IMR-90 (cell line): ENCODE results near the gene ALX4. TPM values are rescaled to one million over a fixed set of nuclear protein-coding genes. Genes with fewer than 3 reads are reported as not detected.

Source experiments
- ATAC-seq: fragments of 200-7000 bp; cut with Tn5 transposase; 2 replicates; pipeline ENCODE4 v1.9.1; 2020; ENCODE audit warnings: low read depth, mild to moderate bottlenecking, moderate library complexity
- BruUV-seq: library from RNA; stranded (reverse); fragments of 400-500 nt; replicated peaks from 2 replicates; lab custom pipeline; 2021; lab: Mats Ljungman, UMichigan
- CTCF ChIA-PET: fragments of 300-600 bp; formaldehyde crosslinking; extraction: SDS; loops from one replicate; lab custom pipeline; 2021; ENCODE audit warnings: antibody characterized with exemption; lab: Yijun Ruan, JAX
- POLR2A ChIA-PET: fragments of 300-600 bp; sonication (Branson Sonifier 250); formaldehyde crosslinking; loops from one replicate; lab custom pipeline; 2022; ENCODE audit warnings: antibody characterized with exemption; ENCODE audit not compliant: unreplicated experiment; lab: Charles Lee
- DNase-seq: peaks from one replicate; pipeline ENCODE4 v3.0.0; 2013
- H2AFZ ChIP-seq: replicated peaks from 2 replicates; pipeline ENCODE3; 2013; ENCODE audit warnings: low read length, mild to moderate bottlenecking; ENCODE audit not compliant: poor library complexity
- H2AK5ac ChIP-seq: 2 replicates; pipeline ENCODE4 v1.6.1; 2013; ENCODE audit warnings: low read depth, low read length, inconsistent platforms
- H2AK9ac ChIP-seq: replicated peaks from 2 replicates; pipeline ENCODE3; 2013; ENCODE audit warnings: mild to moderate bottlenecking, low read depth, low read length, moderate library complexity; ENCODE audit not compliant: poor library complexity
- H2BK120ac ChIP-seq: 2 replicates; pipeline ENCODE4 v1.6.1; 2013; ENCODE audit warnings: low read depth, low read length, inconsistent platforms
- H2BK15ac ChIP-seq: 3 replicates; pipeline ENCODE4 v1.6.1; 2013; ENCODE audit warnings: low read depth, low read length, inconsistent platforms
- H2BK20ac ChIP-seq: 2 replicates; pipeline ENCODE4 v1.6.1; 2013; ENCODE audit warnings: low read depth, mild to moderate bottlenecking, inconsistent platforms, low read length, moderate library complexity
- H2BK5ac ChIP-seq: 2 replicates; pipeline ENCODE4 v1.6.1; 2013; ENCODE audit warnings: mild to moderate bottlenecking, low read depth, low read length, inconsistent platforms; ENCODE audit not compliant: poor library complexity, severe bottlenecking
- H3K14ac ChIP-seq: replicated peaks from 2 replicates; pipeline ENCODE4 v1.6.1; 2013; ENCODE audit warnings: low read depth, low read length, inconsistent platforms
- H3K18ac ChIP-seq: 2 replicates; pipeline ENCODE4 v1.6.1; 2013; ENCODE audit warnings: low read depth, low read length, control low read depth
- H3K23ac ChIP-seq: 2 replicates; pipeline ENCODE4 v1.6.1; 2013; ENCODE audit warnings: low read depth, low read length, inconsistent platforms
- H3K27ac ChIP-seq: 2 replicates; pipeline ENCODE4 v1.5.1; 2013; ENCODE audit warnings: mild to moderate bottlenecking, control low read depth, low read length; ENCODE audit not compliant: insufficient read depth
- H3K27me3 ChIP-seq: 2 replicates; pipeline ENCODE4 v1.6.1; 2013; ENCODE audit warnings: low read length; ENCODE audit not compliant: control insufficient read depth, insufficient read depth
- H3K36me3 ChIP-seq: 2 replicates; pipeline ENCODE4 v1.6.1; 2013; ENCODE audit warnings: low read length, mixed read lengths; ENCODE audit not compliant: control insufficient read depth, insufficient read depth
- H3K4ac ChIP-seq: 2 replicates; pipeline ENCODE4 v1.6.1; 2013; ENCODE audit warnings: low read depth, low read length, inconsistent platforms
- H3K4me1 ChIP-seq: 2 replicates; pipeline ENCODE4 v1.6.1; 2013; ENCODE audit warnings: low read length, mixed read lengths; ENCODE audit not compliant: control insufficient read depth, insufficient read depth
- H3K4me2 ChIP-seq: 2 replicates; pipeline ENCODE4 v1.6.1; 2013; ENCODE audit warnings: low read depth, mild to moderate bottlenecking, control low read depth, low read length, moderate library complexity
- H3K4me3 ChIP-seq: 2 replicates; pipeline ENCODE4 v1.5.1; 2013; ENCODE audit warnings: low read depth, mild to moderate bottlenecking, control low read depth, low read length, moderate library complexity; ENCODE audit not compliant: insufficient read depth
- H3K56ac ChIP-seq: 2 replicates; pipeline ENCODE4 v1.6.1; 2013; ENCODE audit warnings: low read length, inconsistent platforms; ENCODE audit not compliant: insufficient read depth; ENCODE audit errors: extremely low read depth
- H3K79me1 ChIP-seq, 2 experiments: 2 replicates each; pipeline ENCODE4 v1.6.1; 2013; ENCODE audit warnings: low read length in 2 of 2, inconsistent platforms in 1 of 2, low read depth in 1 of 2
- H3K9ac ChIP-seq: 2 replicates; pipeline ENCODE4 v1.6.1; 2013; ENCODE audit warnings: low read depth, low read length, control low read depth
- H3K9me1 ChIP-seq: 2 replicates; pipeline ENCODE4 v1.6.1; 2013; ENCODE audit warnings: low read length, inconsistent platforms; ENCODE audit not compliant: insufficient read depth
- H3K9me3 ChIP-seq: 2 replicates; pipeline ENCODE4 v1.6.1; 2013; ENCODE audit warnings: low read length; ENCODE audit not compliant: control insufficient read depth, insufficient read depth
- H4K20me1 ChIP-seq: 2 replicates; pipeline ENCODE4 v1.6.1; 2013; ENCODE audit warnings: low read length, inconsistent platforms; ENCODE audit not compliant: insufficient read depth
- H4K5ac ChIP-seq: 2 replicates; pipeline ENCODE4 v1.6.1; 2013; ENCODE audit warnings: mild to moderate bottlenecking, low read depth, low read length, control low read depth
- H4K8ac ChIP-seq, 2 experiments: 2 replicates each; pipeline ENCODE4 v1.6.1; 2013; ENCODE audit warnings: low read depth in 2 of 2, low read length in 2 of 2, control low read depth in 1 of 2, inconsistent platforms in 1 of 2
- H4K91ac ChIP-seq: 2 replicates; pipeline ENCODE4 v1.6.1; 2013; ENCODE audit warnings: low read depth, low read length, inconsistent platforms; ENCODE audit not compliant: insufficient read depth
- CEBPB ChIP-seq: IDR thresholded peaks from 2 replicates; pipeline ENCODE4 v1.6.1; 2012; ENCODE audit warnings: low read depth, low read length, improper control_type of control experiment
- CHD1 ChIP-seq: IDR thresholded peaks from 2 replicates; pipeline ENCODE4 v1.6.1; 2012; ENCODE audit warnings: low read depth, low read length, improper control_type of control experiment
- CTCF ChIP-seq: conservative IDR thresholded peaks from 2 replicates; pipeline ENCODE4 v1.5.1; 2012; ENCODE audit warnings: mild to moderate bottlenecking, low read depth, low read length, improper control_type of control experiment
- SMC3 ChIP-seq: fragments of 150-350 bp; IDR thresholded peaks from 2 replicates; pipeline ENCODE4 v1.6.1; 2016; ENCODE audit warnings: low read depth, mild to moderate bottlenecking, antibody characterized with exemption, low read length, moderate library complexity
- WGBS, 2 experiments: methylation state at CpG; one replicate each; pipeline versions ENCODE4 v1.1.5 to v1.1.7; 2013; ENCODE audit warnings: missing lambda C conversion rate in 2 of 2; ENCODE audit not compliant: insufficient read length in 1 of 2; ENCODE audit errors: extremely low coverage in 2 of 2; 5-methylcytosine and 5-hydroxymethylcytosine counted together
- dilution Hi-C: fragments of 300-500 bp; cut with HindIII; formaldehyde crosslinking; loops from one replicate; pipeline ENCODE4 v1.14.3; 2018; ENCODE audit warnings: low sequenced_read_pairs; ENCODE audit not compliant: unreplicated experiment
- in situ Hi-C: fragments of 300-500 bp; cut with MboI; formaldehyde crosslinking; loops from 3 replicates; pipeline ENCODE4 v1.14.3; 2019; ENCODE audit warnings: low sequenced_read_pairs, inconsistent platforms, mixed read lengths
- intact Hi-C: fragments of 100-400 bp; cut with micrococcal nuclease; formaldehyde crosslinking; loops from 2 replicates; pipeline ENCODE4 v1.10.0; 2022
- polyA plus RNA-seq, 3 experiments: library from polyadenylated mRNA; depleted of rRNA; stranded (reverse); fragments of >200 nt; gene quantifications; 2 replicates each; pipeline ENCODE4 v1.2.3, GENCODE V29; 2012; ENCODE audit warnings: low replicate concordance in 1 of 3
- total RNA-seq: library from RNA; depleted of rRNA; stranded (reverse); fragments of >200 nt; gene quantifications from 2 replicates; pipeline ENCODE4 v1.2.3, GENCODE V29; 2012
- TF ChIP-seq, protein P1 (sequence below): fragments of 150-350 bp; IDR thresholded peaks from 2 replicates; pipeline ENCODE4 v1.6.1; 2016; ENCODE audit warnings: low read depth, mild to moderate bottlenecking, low read length, moderate library complexity, borderline replicate concordance

Gene ALX4
- total and polyA plus RNA-seq, 2 of the 4 experiments (the other 2 are of a cell fraction): not detected

GRCh38 chr11:44304091-44305025 lies 5.6 kb downstream of the ALX4 start (continued):
- TF ChIP-seq CTCF: no peak

GRCh38 chr11:44303401-44303938 lies 6.5 kb downstream of the ALX4 start:
- no peak for DNase-seq
- no TSS peak for BruUV-seq
- no peak for ATAC-seq
- Histone ChIP-seq H2AK9ac (no peak overlapping the region), H4K20me1 (no peaks in the 10 kb centered on the region), H2BK20ac (no peak overlapping the region), H3K4ac (no peak overlapping the region), H4K8ac (no peak overlapping the region), H2AFZ (no peak overlapping the region), H3K14ac (no peak overlapping the region), H2BK120ac (no peak overlapping the region), H3K9me1 (no peaks in the 10 kb centered on the region; the same call in 1 of the 2 replicates), H3K27ac (no peak overlapping the region), H4K5ac (no peak overlapping the region), H3K4me2 (no peak overlapping the region), H3K18ac (no peak overlapping the region), H3K36me3 (no peaks in the 10 kb centered on the region), H2BK15ac (no peak overlapping the region), H3K9ac (no peak overlapping the region), H3K23ac (no peak overlapping the region), H2AK5ac (no peak overlapping the region), H3K4me3 (no peak overlapping the region), H3K4me1 (peaks cover 2% of the 10 kb centered on the region; the same call in 1 of the 2 replicates), H3K27me3 (peaks cover 96% of the 10 kb centered on the region), H3K9me3 (peaks cover 2% of the 10 kb centered on the region; the same call in 1 of the 2 replicates), H3K56ac (no peak overlapping the region), H4K91ac (no peak overlapping the region), H3K79me1 (no peaks in the 10 kb centered on the region), H2BK5ac (no peak overlapping the region)
- intact Hi-C loops: no loop called here
- ChIA-PET CTCF (no interaction called here), POLR2A (no interaction called here)
- dilution Hi-C loops: no loop called here
- in situ Hi-C loops: no loop called here
- TF ChIP-seq CHD1: no peak
- TF ChIP-seq, protein P1, sequence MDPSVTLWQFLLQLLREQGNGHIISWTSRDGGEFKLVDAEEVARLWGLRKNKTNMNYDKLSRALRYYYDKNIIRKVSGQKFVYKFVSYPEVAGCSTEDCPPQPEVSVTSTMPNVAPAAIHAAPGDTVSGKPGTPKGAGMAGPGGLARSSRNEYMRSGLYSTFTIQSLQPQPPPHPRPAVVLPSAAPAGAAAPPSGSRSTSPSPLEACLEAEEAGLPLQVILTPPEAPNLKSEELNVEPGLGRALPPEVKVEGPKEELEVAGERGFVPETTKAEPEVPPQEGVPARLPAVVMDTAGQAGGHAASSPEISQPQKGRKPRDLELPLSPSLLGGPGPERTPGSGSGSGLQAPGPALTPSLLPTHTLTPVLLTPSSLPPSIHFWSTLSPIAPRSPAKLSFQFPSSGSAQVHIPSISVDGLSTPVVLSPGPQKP: no peak
- no peak for TF ChIP-seq CEBPB
- no peak for TF ChIP-seq SMC3
- 29% methylated on average over 3 of the region's 28 CpGs; no CpG with 5 or more reads in 1 of the 2 experiments for WGBS, 2 experiments
